C1 segment of cervical spinal cord (tissue), 14 donors: ENCODE results near the gene CAMTA1.

Source experiments
- DNase-seq, 14 donors: peaks; one replicate each; lab custom pipeline; 2025; lab: John Stamatoyannopoulos, UW

The CAMTA1 gene

DNA sequence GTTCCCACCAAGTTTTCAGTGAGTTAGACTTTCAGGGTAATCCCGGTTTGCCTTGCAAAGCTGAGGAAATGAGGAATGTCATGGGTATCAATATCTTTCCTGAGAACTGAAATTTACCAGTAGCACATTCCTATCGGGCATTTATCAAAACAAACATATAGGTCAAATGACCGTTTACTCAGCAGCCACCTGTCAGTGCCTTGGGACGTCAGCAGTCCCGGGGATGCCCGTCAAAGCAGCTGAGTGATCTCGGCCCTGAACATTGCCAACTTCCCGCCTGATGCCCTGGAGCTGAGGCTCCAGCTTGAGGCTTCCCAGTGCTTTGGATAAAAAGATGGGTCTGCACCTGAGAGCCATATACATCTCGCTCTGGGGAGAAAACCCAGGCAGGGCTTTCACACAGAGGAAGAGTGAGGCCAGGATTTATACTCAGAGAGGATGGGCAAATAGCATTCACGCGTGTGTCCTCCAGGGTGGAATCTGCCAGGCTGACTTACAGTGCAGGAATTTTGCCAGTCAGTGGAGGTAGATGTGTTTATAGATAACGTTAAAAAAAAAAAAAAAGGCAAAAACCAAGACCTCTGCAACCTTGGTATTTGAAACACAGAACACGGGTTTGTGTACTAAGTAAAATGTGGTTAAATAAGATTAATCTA is 550.1 kb downstream of the CAMTA1 start:
- DNase-seq, result no peak

- no peak for DNase-seq
These were observed 553.2 kb downstream of the CAMTA1 start for GRCh38 chr1:7338439-7338838.

- DNase-seq, result no peak
These were observed 553.8 kb downstream of the CAMTA1 start for GRCh38 chr1:7339014-7339413.

- no peak for DNase-seq
These were observed 554.7 kb downstream of the CAMTA1 start for GRCh38 chr1:7339953-7340352.

DNA sequence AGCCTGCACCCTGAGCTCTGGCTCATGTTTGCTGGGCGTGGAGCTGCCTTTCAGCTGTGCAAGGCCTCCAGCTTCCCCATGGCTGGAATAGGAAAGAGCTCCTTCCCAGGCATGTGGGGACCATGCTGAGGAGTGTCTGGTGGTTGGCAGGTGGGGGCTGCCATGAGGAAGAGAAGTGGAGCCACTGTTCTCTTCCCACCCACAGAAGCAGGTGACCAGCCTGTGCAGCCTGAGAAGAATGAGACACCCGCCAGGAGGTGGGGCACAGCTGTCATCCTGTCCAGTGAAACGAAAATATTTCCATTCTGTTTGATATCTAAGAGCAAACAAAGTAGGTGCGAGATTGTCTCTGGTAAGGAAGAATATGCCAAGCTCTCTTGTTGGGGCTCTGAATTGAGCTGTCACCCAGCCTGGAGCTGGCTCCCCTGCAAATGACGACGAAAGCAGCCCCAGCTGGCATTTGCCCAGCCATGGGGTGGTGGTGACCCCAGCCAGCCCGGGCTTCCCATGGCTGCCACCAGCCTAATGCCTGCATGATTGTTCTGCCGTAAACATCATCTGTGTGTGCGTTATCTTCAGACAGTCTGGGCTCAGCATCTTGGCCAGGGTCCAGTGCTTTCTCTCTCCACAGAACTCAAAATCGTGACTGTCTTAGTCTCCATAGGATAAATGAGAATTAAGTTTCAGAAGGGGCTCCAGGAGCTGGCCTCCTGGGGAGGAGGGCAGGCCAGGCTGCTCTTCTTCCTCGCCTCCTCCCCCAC is 556.1 kb downstream of the CAMTA1 start:
- peak in 1 of 14 donors; percentile 22 for DNase-seq

GRCh38 chr1:7343882-7344281 is 558.6 kb downstream of the CAMTA1 start:
- no peak for DNase-seq

GRCh38 chr1:7344299-7344698 is 559.0 kb downstream of the CAMTA1 start:
- DNase-seq, result no peak

GRCh38 chr1:7345516-7345915 is 560.3 kb downstream of the CAMTA1 start:
- peak in 2 of 14 donors; percentile 1 to 51 for DNase-seq

DNA sequence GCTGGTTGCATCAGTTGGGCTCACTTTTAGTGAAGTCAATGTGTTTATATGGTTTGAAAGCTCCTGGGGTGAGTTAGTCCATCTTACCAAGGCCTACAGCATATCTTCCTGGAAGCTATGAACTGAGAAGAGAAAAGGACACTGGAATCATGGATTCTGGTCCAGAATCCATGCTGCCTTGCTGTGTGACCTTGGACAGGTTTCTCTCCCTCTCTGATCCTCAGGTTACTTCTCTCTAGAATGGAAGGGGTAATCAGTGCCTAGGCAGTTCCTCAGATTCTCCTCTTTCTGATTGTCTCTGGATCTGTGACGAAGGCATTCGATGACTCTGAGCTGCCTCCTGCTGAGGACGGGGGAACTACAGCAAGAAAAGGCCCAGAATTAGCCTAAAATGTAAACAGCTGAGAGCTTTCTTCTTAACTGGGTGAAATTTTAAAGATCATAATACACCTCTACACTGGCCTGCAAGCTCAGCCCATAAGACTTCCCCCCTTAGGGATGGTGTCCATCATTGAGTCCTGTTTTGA is 560.9 kb downstream of the CAMTA1 start:
- no peak for DNase-seq

- DNase-seq, result no peak
These were observed 561.6 kb downstream of the CAMTA1 start for GRCh38 chr1:7346600-7347570.

DNA sequence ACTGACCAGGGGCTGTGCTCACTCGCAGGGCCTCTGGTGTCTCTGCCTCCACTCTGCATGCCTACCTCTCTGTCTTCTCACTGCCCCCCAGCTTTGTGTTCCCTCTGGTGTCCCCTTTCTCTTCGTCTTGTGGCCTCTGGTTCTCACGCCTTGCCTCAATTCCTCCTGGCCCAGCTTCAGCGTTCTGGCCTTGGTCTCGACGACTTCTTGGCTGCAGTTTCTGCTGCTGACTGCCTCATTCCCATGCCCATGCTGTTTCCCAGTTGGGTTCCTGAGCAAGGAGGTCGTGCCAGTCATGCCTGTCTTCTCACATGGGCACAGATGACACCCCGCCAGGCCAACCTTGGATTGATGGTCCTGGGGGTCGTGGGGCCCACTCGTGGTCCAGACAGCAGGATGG is 562.8 kb downstream of the CAMTA1 start:
- no peak for DNase-seq

DNA sequence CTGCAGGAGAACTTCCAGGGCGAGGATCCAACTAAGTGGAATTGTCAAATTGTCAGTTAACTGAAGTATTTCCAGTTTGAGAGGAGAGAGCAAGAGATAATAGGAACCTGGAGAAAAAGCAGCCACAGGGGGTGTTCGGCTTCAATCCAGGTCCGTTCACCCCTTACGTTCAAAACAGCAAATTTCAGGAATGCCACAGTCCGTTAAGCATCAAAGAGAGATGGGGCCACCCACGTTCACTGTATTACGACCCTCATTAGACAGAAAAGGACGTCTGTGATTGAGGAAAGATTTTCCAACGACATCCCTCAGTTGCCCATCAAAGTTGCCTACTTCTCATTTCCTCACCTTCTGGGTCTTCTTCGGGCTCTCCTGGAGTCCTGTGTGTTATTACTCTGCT is 563.3 kb downstream of the CAMTA1 start:
- DNase-seq, result no peak

GRCh38 chr1:7350804-7351203 is 565.5 kb downstream of the CAMTA1 start:
- no peak for DNase-seq

- DNase-seq, result no peak
These were observed 566.4 kb downstream of the CAMTA1 start for GRCh38 chr1:7351649-7352048.

- DNase-seq, result peak in 1 of 14 donors; percentile 65
These were observed 567.1 kb downstream of the CAMTA1 start for GRCh38 chr1:7352364-7352763.

- no peak for DNase-seq
These were observed 567.7 kb downstream of the CAMTA1 start for GRCh38 chr1:7352974-7353373.

DNA sequence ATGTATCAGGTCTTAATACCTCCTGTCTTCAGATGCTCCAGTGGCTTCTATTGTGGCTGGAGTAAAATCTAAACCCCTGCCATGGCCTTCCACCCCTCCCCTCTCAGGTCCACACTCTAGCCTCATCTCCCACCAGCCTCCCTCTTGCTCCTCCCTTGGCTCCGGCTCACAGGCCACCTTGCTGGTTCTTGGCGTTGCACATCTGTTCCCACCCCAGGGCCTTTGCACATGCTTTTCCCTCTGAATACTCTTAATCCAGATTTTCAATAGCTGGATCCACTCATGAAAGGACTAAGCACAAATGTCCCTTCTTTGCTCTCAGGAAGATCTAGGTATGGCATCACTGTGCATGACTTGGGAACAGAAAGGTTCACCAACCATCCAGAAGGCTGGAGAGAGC is 570.4 kb downstream of the CAMTA1 start:
- no peak for DNase-seq

DNA sequence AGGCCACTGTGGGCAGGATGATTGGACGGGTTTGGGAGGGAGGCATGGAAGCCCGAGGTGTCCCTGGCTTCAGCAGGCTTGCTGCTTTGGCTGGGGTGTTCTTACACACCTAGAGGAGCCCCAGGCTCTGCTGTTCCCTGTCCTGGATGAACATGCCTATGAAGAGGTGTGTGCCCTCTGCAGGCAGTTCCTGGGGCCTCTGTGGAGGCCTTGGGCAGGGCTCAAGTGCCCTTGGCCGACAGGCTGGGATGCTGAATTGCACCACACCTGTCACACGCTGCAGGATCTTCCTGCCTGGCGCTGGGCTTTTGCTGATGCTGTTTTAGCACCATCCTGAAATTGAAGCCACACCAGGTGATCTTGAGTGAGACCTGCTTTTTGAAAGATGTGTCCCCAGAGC is 570.8 kb downstream of the CAMTA1 start:
- DNase-seq, result no peak

GRCh38 chr1:7358425-7358824 is 573.2 kb downstream of the CAMTA1 start:
- no peak for DNase-seq

DNA sequence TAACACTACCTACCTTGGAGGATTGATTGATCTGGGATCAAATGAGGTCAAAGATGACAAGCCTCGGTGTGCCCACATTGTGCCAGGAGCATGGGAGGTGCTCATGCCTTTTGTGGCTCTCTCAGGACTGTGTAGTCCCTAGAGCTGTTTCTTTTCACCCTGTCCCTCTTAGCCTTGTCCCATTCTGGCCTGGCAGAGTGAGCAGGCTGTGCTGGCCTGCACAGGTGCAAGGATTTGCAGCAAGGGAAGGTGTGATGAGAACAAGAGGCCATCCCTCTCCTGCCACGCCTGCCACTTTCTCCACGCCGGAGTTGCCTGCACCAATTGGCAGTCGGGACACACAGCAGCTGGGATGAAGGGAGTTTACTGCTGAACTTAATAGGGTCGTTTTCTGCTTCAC is 575.3 kb downstream of the CAMTA1 start:
- no peak for DNase-seq

DNA sequence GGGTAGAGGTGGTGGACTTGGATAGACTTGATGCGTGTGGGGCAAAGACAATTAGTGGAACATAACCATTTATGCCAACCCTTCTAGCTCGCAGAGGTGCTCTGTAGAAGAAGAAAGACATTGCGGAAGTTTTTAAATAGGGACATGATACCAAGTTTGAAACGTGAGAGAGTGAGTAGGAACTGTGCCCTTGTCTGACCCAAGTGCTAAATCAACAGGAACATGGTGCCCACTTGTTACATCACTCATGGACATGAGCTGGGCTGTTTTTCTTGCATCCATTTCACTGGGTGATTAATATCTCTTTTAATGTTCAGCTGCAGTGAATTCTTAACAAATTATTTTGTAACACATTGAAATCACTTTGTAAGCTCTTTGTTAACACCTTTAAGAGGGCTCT is 577.7 kb downstream of the CAMTA1 start:
- DNase-seq, result no peak

DNA sequence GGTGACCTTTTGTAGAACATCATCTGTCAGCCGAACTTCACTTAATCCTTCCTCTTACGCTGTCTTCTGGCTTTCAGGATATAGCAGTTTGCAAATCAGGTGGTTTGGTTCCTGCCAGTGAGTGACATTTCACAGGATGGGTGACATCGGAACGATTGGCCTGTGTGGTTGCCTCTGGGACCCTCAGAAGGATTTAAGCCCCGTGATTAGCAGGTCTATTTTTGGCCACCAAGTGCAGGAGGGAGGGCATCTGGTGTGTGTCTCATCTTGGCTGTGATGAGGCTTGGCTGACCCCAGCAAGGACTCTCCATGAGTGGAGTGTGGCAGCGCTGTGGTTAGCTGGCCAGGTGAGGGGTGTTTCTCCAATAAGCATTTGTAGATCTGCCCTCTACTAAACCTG is 578.2 kb downstream of the CAMTA1 start:
- DNase-seq, result no peak
